Spleen (tissue), 11 donors: ENCODE data around the gene ARNT2. TPM values are rescaled to one million over a fixed set of nuclear protein-coding genes. Genes with fewer than 3 reads are reported as not detected.

Source experiments
- DNase-seq: peaks from one replicate; pipeline ENCODE4 v3.0.0-alpha.2; 2020
- H3K27ac ChIP-seq, 8 donors: fragments of 200-600 bp; sonication (generic) in 7 of 8; 1 replicate in 4 of 8; 2 replicates in 4 of 8; pipeline versions ENCODE4 v1.5.0 to v1.8.0; 2016 to 2021; ENCODE audit warnings: inconsistent platforms in 4 of 8, mild to moderate bottlenecking in 4 of 8, moderate library complexity in 1 of 8
- H3K27me3 ChIP-seq, 7 donors: fragments of 200-600 bp; sonication (generic) in 6 of 7; replicated peaks in 1 of 7; 1 replicate in 4 of 7; 2 replicates in 3 of 7; pipeline versions ENCODE4 v1.5.0 to v1.8.0; 2016 to 2021; ENCODE audit warnings: inconsistent platforms in 3 of 7, mild to moderate bottlenecking in 1 of 7
- H3K36me3 ChIP-seq, 6 donors: fragments of 200-600 bp; sonication (generic) in 5 of 6; 1 replicate in 4 of 6; 2 replicates in 2 of 6; pipeline versions ENCODE4 v1.5.0 to v1.8.0; 2016 to 2021; ENCODE audit warnings: inconsistent platforms in 2 of 6
- H3K4me1 ChIP-seq, 6 donors: fragments of 200-600 bp; sonication (generic) in 5 of 6; 1 replicate in 3 of 6; 2 replicates in 3 of 6; pipeline versions ENCODE4 v1.5.0 to v1.8.0; 2016 to 2021; ENCODE audit warnings: inconsistent platforms in 3 of 6
- H3K4me3 ChIP-seq, 8 donors: fragments of 200-600 bp; sonication (generic) in 7 of 8; 1 replicate in 4 of 8; 2 replicates in 4 of 8; pipeline versions ENCODE4 v1.5.0 to v1.8.0; 2016 to 2021; ENCODE audit warnings: inconsistent platforms in 4 of 8, mild to moderate bottlenecking in 4 of 8, moderate library complexity in 2 of 8
- H3K9me3 ChIP-seq, 8 donors: fragments of 200-600 bp; sonication (generic) in 7 of 8; 1 replicate in 4 of 8; 2 replicates in 4 of 8; pipeline versions ENCODE4 v1.5.0 to v1.8.0; 2016 to 2021; ENCODE audit warnings: inconsistent platforms in 4 of 8
- CTCF ChIP-seq, 11 experiments: fragments of 200-600 bp in 7 of 11; fragments of 450-650 bp in 4 of 11; sonication (generic) in 4 of 11; IDR thresholded peaks in 8 of 11; conservative IDR thresholded peaks in 3 of 11; 1 replicate in 7 of 11; 2 replicates in 4 of 11; pipeline versions ENCODE4 v1.4.0 to v1.8.0; 2016 to 2021; ENCODE audit warnings: antibody characterized with exemption in 11 of 11, inconsistent platforms in 4 of 11, mild to moderate bottlenecking in 1 of 11
- POLR2A ChIP-seq, 3 donors: fragments of 450-650 bp; IDR thresholded peaks; one replicate each; pipeline ENCODE4 v1.5.1; 2017; ENCODE audit warnings: antibody characterized with exemption in 3 of 3, mild to moderate bottlenecking in 1 of 3
- POLR2AphosphoS5 ChIP-seq, 3 donors: sonication (generic); formaldehyde crosslinking; IDR thresholded peaks; one replicate each; pipeline ENCODE4 v1.5.1; 2017; ENCODE audit warnings: antibody characterized with exemption in 3 of 3
- WGBS, 5 donors: extraction: QIAGEN DNeasy Blood & Tissue Kit in 3 of 5; methylation state at CpG; one replicate each; pipeline versions ENCODE4 v1.1.5 to v1.1.7; 2013 to 2018; 5-methylcytosine and 5-hydroxymethylcytosine counted together
- intact Hi-C: fragments of 100-400 bp; cut with DNase I; formaldehyde crosslinking; loops from one replicate; pipeline ENCODE4 v1.15.0; 2023; ENCODE audit warnings: low total_unique reads
- polyA plus RNA-seq, 3 donors: library from polyadenylated mRNA; stranded (reverse); fragments of 200-250 nt; gene quantifications; one replicate each; pipeline ENCODE4 v1.2.1, GENCODE V29; 2013
- total RNA-seq, 7 donors: library from RNA; depleted of rRNA in 3 of 7; stranded (reverse); fragments of >200 nt in 3 of 7; fragmentation: NEBNext Ultra II Directional in 4 of 7; extraction: Animal tissue kit (Norgen Biotek cat#: 25700) in 4 of 7; gene quantifications; one replicate each; pipeline versions ENCODE4 v1.1.0 to v1.2.1, GENCODE V29; 2016 to 2021
- donor health status: healthy with polysubstance abuse.
- donor health status: DM: no; HTN: no; CAD: no; lungs with moderate emphysema.
- donor health status: DM: no; HTN: no; CAD: no.
- donor health status: Bipolar disorder and iron deficiency.
- donor health status: healthy.
- donor health status: DM: no; HTN: no; CAD: no.
- donor health status: DM: yes; HTN: yes; CAD: no.

Gene ARNT2
- total and polyA plus RNA-seq, 10 donors = 1.9 to 12.3 (median 9.1) TPM

GRCh38 chr15:80374441-80374840, 29.7 kb upstream of the ARNT2 start:
- H3K27me3 ChIP-seq = peaks cover 0 to 11% (median 0%) of the 10 kb centered on the region in 7 donors
- 67 to 85% (median 70%) methylated on average over 4 of the region's 4 CpGs for WGBS, 5 donors
- H3K9me3 ChIP-seq = peaks cover 0 to 18% (median 7%) of the 10 kb centered on the region in 8 donors
- no peak overlapping the region for H3K27ac ChIP-seq
- TF ChIP-seq POLR2A (IDR thresholded peaks at IDR 0.05) (no peak), POLR2AphosphoS5 (IDR thresholded peaks at IDR 0.05) (no peak), CTCF (IDR thresholded peaks at IDR 0.05 in 8 of 11, conservative IDR thresholded peaks at IDR 0.05 in 3 of 11) (no peak)
- no peaks in the 10 kb centered on the region for H3K36me3 ChIP-seq
- no peak overlapping the region for H3K4me3 ChIP-seq
- H3K4me1 ChIP-seq = no peaks in the 10 kb centered on the region
- intact Hi-C loops = no loop called here
- DNase-seq = no peak

GRCh38 chr15:80375968-80376891, 28.0 kb upstream of the ARNT2 start:
- intact Hi-C loops = no loop called here
- no peak for TF ChIP-seq CTCF (IDR thresholded peaks at IDR 0.05 in 8 of 11, conservative IDR thresholded peaks at IDR 0.05 in 3 of 11)
- no peak for TF ChIP-seq POLR2AphosphoS5 (IDR thresholded peaks at IDR 0.05)
- TF ChIP-seq POLR2A (IDR thresholded peaks at IDR 0.05) = no peak

GRCh38 chr15:80379693-80380092, 24.5 kb upstream of the ARNT2 start:
- Histone ChIP-seq H3K36me3 (no peaks in the 10 kb centered on the region), H3K4me3 (no peak overlapping the region), H3K27me3 (peaks cover 0 to 22% (median 0%) of the 10 kb centered on the region in 7 donors), H3K4me1 (peaks cover 0 to 10% (median 0%) of the 10 kb centered on the region in 6 donors), H3K9me3 (no peaks in the 10 kb centered on the region), H3K27ac (no peak overlapping the region)
- intact Hi-C loops = no loop called here
- no peak for TF ChIP-seq POLR2AphosphoS5 (IDR thresholded peaks at IDR 0.05)
- TF ChIP-seq CTCF (IDR thresholded peaks at IDR 0.05 in 8 of 11, conservative IDR thresholded peaks at IDR 0.05 in 3 of 11) = no peak
- TF ChIP-seq POLR2A (IDR thresholded peaks at IDR 0.05) = no peak
- 89 to 94% (median 91%) methylated on average over 4 of the region's 4 CpGs for WGBS, 5 donors
- DNase-seq = no peak

More at GRCh38 chr15:80375968-80376891, 28.0 kb upstream of the ARNT2 start:
- no peak for DNase-seq
- H3K4me1 ChIP-seq = no peaks in the 10 kb centered on the region
- peaks cover 0 to under 1% (median 0%) of the 10 kb centered on the region in 8 donors for H3K9me3 ChIP-seq
- no peak overlapping the region for H3K4me3 ChIP-seq
- no peaks in the 10 kb centered on the region for H3K36me3 ChIP-seq
- H3K27ac ChIP-seq = no peak overlapping the region
- WGBS, 5 donors = 78 to 87% (median 85%) methylated on average over 4 of the region's 4 CpGs
- H3K27me3 ChIP-seq = peaks cover 0 to 22% (median 0%) of the 10 kb centered on the region in 7 donors

GRCh38 chr15:80380154-80380553, 24.0 kb upstream of the ARNT2 start:
- Histone ChIP-seq H3K4me3 (no peak overlapping the region), H3K36me3 (no peaks in the 10 kb centered on the region), H3K4me1 (peaks cover 0 to 10% (median 0%) of the 10 kb centered on the region in 6 donors), H3K27ac (no peak overlapping the region), H3K27me3 (peaks cover 0 to 22% (median 0%) of the 10 kb centered on the region in 7 donors), H3K9me3 (no peaks in the 10 kb centered on the region)
- intact Hi-C loops = no loop called here
- no peak for TF ChIP-seq CTCF (IDR thresholded peaks at IDR 0.05 in 8 of 11, conservative IDR thresholded peaks at IDR 0.05 in 3 of 11)
- WGBS, 5 donors = 76 to 84% (median 80%) methylated on average over 3 of the region's 3 CpGs
- DNase-seq = no peak
